ENCODE measurements around the gene HMGB3.

HMGB3 gene

DNA sequence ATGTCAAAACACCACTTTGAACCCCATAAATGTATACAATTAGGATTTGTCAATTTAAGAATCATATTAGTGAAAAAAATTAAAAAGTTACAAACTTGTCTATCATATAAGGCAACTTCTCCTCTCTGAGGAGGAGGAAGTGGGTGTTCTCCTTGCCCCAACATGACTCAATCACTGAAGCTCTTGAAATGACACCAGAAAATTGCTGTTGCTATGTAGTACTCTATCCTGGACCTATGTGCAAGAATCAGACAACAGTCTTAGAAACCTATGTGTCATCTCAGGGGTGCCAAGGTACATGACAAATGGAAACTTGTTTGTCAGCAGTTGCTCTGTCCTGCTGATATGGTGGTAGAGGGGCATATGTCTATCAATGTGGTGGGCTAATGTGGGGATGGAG is 47.7 kb downstream of the HMGB3 start:
- TF ChIP-seq, protein P1, sequence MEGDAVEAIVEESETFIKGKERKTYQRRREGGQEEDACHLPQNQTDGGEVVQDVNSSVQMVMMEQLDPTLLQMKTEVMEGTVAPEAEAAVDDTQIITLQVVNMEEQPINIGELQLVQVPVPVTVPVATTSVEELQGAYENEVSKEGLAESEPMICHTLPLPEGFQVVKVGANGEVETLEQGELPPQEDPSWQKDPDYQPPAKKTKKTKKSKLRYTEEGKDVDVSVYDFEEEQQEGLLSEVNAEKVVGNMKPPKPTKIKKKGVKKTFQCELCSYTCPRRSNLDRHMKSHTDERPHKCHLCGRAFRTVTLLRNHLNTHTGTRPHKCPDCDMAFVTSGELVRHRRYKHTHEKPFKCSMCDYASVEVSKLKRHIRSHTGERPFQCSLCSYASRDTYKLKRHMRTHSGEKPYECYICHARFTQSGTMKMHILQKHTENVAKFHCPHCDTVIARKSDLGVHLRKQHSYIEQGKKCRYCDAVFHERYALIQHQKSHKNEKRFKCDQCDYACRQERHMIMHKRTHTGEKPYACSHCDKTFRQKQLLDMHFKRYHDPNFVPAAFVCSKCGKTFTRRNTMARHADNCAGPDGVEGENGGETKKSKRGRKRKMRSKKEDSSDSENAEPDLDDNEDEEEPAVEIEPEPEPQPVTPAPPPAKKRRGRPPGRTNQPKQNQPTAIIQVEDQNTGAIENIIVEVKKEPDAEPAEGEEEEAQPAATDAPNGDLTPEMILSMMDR (conservative IDR thresholded peaks at IDR 0.05): no peak
- H3K27ac ChIP-seq: no peak overlapping the region

DNA sequence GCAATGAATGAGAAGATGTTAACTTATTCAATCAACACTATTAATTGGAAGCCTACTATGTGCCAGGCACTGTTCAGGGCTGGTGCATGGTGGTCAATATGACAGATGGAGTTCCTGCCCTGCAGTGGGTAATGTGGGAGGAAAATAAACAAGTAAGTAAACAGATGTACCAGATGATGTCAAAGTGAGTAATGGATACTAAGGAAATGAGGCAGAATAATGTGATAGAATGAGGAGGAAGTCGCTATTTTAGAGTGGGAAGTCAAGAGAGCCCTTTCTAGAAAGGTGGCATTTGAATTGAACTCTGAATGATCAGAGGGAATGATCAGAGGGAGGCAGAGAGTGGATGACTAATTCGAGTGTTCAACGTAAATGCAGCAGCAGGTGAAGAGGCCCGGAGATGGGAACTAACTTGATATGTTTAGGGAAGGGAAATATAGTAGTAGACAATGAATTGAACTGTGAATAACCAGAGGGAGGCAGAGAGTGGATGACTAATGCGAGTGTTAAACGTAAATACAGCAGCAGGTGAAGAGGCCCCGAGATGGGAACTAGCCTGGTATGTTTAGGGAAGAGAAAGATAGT is 48.3 kb downstream of the HMGB3 start:
- TF ChIP-seq, protein P1 (conservative IDR thresholded peaks at IDR 0.05): no peak

DNA sequence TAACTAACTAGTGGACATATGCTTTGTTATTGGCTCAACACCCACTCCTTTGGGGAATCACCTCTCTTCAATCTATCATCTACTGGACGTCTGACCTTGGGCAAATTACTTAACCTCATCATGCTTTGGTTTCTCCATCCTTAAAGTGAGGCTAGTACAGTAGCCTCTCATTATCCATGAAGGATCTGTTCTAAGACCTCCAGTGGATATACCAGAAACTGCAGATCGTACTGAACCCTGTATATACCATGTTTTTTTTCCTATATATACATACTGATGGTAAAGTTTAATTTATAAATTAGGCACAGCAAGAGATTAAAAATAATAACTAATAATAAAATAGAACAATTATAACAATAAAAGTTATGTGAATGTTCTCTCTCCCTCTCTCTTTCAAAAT is 56.2 kb downstream of the HMGB3 start:
- TF ChIP-seq, protein P1 (conservative IDR thresholded peaks at IDR 0.05): no peak
- H3K27ac ChIP-seq: no peak overlapping the region

More for the DNA sequence above, 48.3 kb downstream of the HMGB3 start:
- H3K27ac ChIP-seq: no peak overlapping the region

Measured in VCaP (cell line).